Fibroblast of villous mesenchyme (primary cell): ENCODE results near the gene RAI14. TPM values are rescaled to one million over a fixed set of nuclear protein-coding genes. Genes with fewer than 3 reads are reported as not detected.
"Not testable (repeated sequence)": the region's sequence is repeated elsewhere in the genome, so short reads cannot be mapped to it uniquely, and the experiment has no call there.

ENCODE experiments used
- DNase-seq: peaks from one replicate; pipeline ENCODE4 v3.0.0-alpha.2; 2010; ENCODE audit warnings: low read depth
- H3K4me3 ChIP-seq: 2 replicates; pipeline ENCODE4 v1.5.1; 2011; ENCODE audit warnings: low read depth, mild to moderate bottlenecking, low read length
- CTCF ChIP-seq: IDR thresholded peaks from 2 replicates; pipeline ENCODE4 v1.5.1; 2012; ENCODE audit warnings: low read depth, mild to moderate bottlenecking, low read length; ENCODE audit not compliant: insufficient read depth
- total RNA-seq: library from RNA; depleted of rRNA; stranded (reverse); fragments of >200 nt; gene quantifications from 2 replicates; pipeline ENCODE4 v1.2.3, GENCODE V29; 2012

RAI14 gene
- total RNA-seq, 1 donor: 291 TPM

GRCh38 chr5:34724741-34725140, 68.6 kb downstream of the RAI14 start:
- DNase-seq: no peak
- no peak for TF ChIP-seq CTCF
- no peak overlapping the region for H3K4me3 ChIP-seq

GRCh38 chr5:34727166-34727749, 71.1 kb downstream of the RAI14 start:
- H3K4me3 ChIP-seq, DNase-seq: not testable (repeated sequence)

- no peak overlapping the region for H3K4me3 ChIP-seq
- no peak for TF ChIP-seq CTCF
- DNase-seq: no peak
Measured at GRCh38 chr5:34728236-34728635, 72.1 kb downstream of the RAI14 start.

GRCh38 chr5:34731435-34732232, 75.5 kb downstream of the RAI14 start:
- no peak for DNase-seq
- H3K4me3 ChIP-seq: no peak overlapping the region
- no peak for TF ChIP-seq CTCF

- no peak overlapping the region for H3K4me3 ChIP-seq
- peak; percentile 37 for DNase-seq
- TF ChIP-seq CTCF: no peak
Measured at GRCh38 chr5:34734326-34734725, 78.2 kb downstream of the RAI14 start.

GRCh38 chr5:34735491-34736426, 79.6 kb downstream of the RAI14 start:
- no peak for TF ChIP-seq CTCF
- H3K4me3 ChIP-seq: no peak overlapping the region
- peak; percentile 90 for DNase-seq

- peak; percentile 35 for DNase-seq
- H3K4me3 ChIP-seq: no peak overlapping the region
- TF ChIP-seq CTCF: no peak
Measured at GRCh38 chr5:34736445-34737115, 80.5 kb downstream of the RAI14 start.
